H1 (cell line): Measurements from ENCODE around the gene INF2. TPM values are rescaled to one million over a fixed set of nuclear protein-coding genes. Genes with fewer than 3 reads are reported as not detected.

Experiments used
- CTCF ChIA-PET: fragments of 300-600 bp; sonication (Branson Sonifier 250); formaldehyde crosslinking; loops from one replicate; lab custom pipeline; 2021; ENCODE audit not compliant: partially characterized antibody; lab: Charles Lee
- POLR2A ChIA-PET: fragments of 300-600 bp; sonication (Branson Sonifier 250); formaldehyde crosslinking; loops from one replicate; lab custom pipeline; 2021; ENCODE audit warnings: inconsistent platforms; ENCODE audit not compliant: partially characterized antibody; lab: Charles Lee
- DNase-seq, 2 experiments: peaks; one replicate each; pipeline versions ENCODE4 v3.0.0 to v3.0.0-alpha.2; 2010 to 2022; ENCODE audit warnings: low spot score in 2 of 2, low read depth in 1 of 2, mixed read lengths in 1 of 2
- FAIRE-seq: peaks from 2 replicates; lab custom pipeline; 2011; peaks lifted over from hg19 to GRCh38; lab: Jason Lieb, UNC
- H2AFZ ChIP-seq: 2 replicates; pipeline ENCODE4 v1.8.1; 2012; ENCODE audit warnings: low read length, inconsistent platforms
- H2AK5ac ChIP-seq: 2 replicates; pipeline ENCODE4 v1.6.1; 2013; ENCODE audit warnings: low read depth, low read length
- H2BK120ac ChIP-seq: replicated peaks from 2 replicates; pipeline ENCODE3; 2013; ENCODE audit warnings: low read depth, low read length, inconsistent platforms
- H2BK12ac ChIP-seq: 2 replicates; pipeline ENCODE4 v1.6.1; 2013; ENCODE audit warnings: low read depth, low read length
- H2BK15ac ChIP-seq: 2 replicates; pipeline ENCODE4 v1.6.1; 2013; ENCODE audit warnings: low read length
- H2BK20ac ChIP-seq: 2 replicates; pipeline ENCODE4 v1.6.1; 2013; ENCODE audit warnings: low read length
- H2BK5ac ChIP-seq: 2 replicates; pipeline ENCODE4 v1.6.1; 2013; ENCODE audit warnings: low read depth, low read length
- H3K14ac ChIP-seq: 2 replicates; pipeline ENCODE4 v1.6.1; 2013; ENCODE audit warnings: inconsistent platforms; ENCODE audit not compliant: insufficient read length
- H3K18ac ChIP-seq: 2 replicates; pipeline ENCODE4 v1.6.1; 2013; ENCODE audit warnings: low read length; ENCODE audit errors: extremely low read depth
- H3K23ac ChIP-seq: 2 replicates; pipeline ENCODE4 v1.6.1; 2013; ENCODE audit warnings: inconsistent platforms; ENCODE audit not compliant: insufficient read length
- H3K23me2 ChIP-seq: 2 replicates; pipeline ENCODE4 v1.6.1; 2013; ENCODE audit warnings: low read depth, low read length
- H3K27ac ChIP-seq: 2 replicates; pipeline ENCODE4 v1.6.1; 2011; ENCODE audit warnings: low read depth, low read length, inconsistent platforms
- H3K27me3 ChIP-seq, 4 experiments: replicated peaks in 1 of 4; 1 replicate in 1 of 4; 2 replicates in 3 of 4; pipeline versions ENCODE4 v1.6.1 to v1.8.1; 2011 to 2013; ENCODE audit warnings: low read length in 3 of 4, mild to moderate bottlenecking in 3 of 4, inconsistent platforms in 2 of 4, mixed read lengths in 2 of 4, moderate library complexity in 1 of 4; ENCODE audit not compliant: control insufficient read depth in 3 of 4, insufficient read depth in 3 of 4; ENCODE audit errors: extremely low read depth in 1 of 4
- H3K36me3 ChIP-seq, 4 experiments: 2 replicates each; pipeline versions ENCODE4 v1.6.1 to v1.8.1; 2011 to 2013; ENCODE audit warnings: mild to moderate bottlenecking in 4 of 4, low read length in 3 of 4, moderate library complexity in 2 of 4, control low read depth in 1 of 4, inconsistent platforms in 1 of 4; ENCODE audit not compliant: insufficient read depth in 4 of 4, control insufficient read depth in 2 of 4
- H3K4ac ChIP-seq: replicated peaks from 2 replicates; pipeline ENCODE3; 2013; ENCODE audit warnings: low read length, low read depth, mixed read lengths, inconsistent platforms; ENCODE audit not compliant: insufficient read length
- H3K4me1 ChIP-seq, 4 experiments: replicated peaks in 1 of 4; 1 replicate in 1 of 4; 2 replicates in 3 of 4; pipeline versions ENCODE4 v1.6.1 to v1.8.1; 2011 to 2013; ENCODE audit warnings: low read length in 3 of 4, inconsistent platforms in 2 of 4, mixed read lengths in 1 of 4; ENCODE audit not compliant: insufficient read depth in 4 of 4, control insufficient read depth in 3 of 4
- H3K4me2 ChIP-seq, 2 experiments: 2 replicates each; pipeline versions ENCODE4 v1.6.1 to v1.8.1; 2011 to 2013; ENCODE audit warnings: low read depth in 2 of 2, low read length in 2 of 2, control low read depth in 1 of 2, inconsistent platforms in 1 of 2, mild to moderate bottlenecking in 1 of 2; ENCODE audit not compliant: insufficient read depth in 1 of 2
- H3K4me3 ChIP-seq, 4 experiments: fragments of 200-600, 300-600 bp in 1 of 4; sonication (generic), shearing (Covaris generic), sonication (Bioruptor Twin) in 1 of 4; 2 replicates each; pipeline versions ENCODE4 v1.5.1 to v1.8.1; 2011 to 2016; ENCODE audit warnings: low read length in 4 of 4, low read depth in 3 of 4, control low read depth in 2 of 4, inconsistent platforms in 2 of 4, mild to moderate bottlenecking in 2 of 4, mixed read lengths in 1 of 4, moderate library complexity in 1 of 4; ENCODE audit not compliant: insufficient read depth in 2 of 4; ENCODE audit errors: extremely low read depth in 1 of 4
- H3K56ac ChIP-seq: replicated peaks from 2 replicates; pipeline ENCODE3; 2013; ENCODE audit warnings: low read depth, mild to moderate bottlenecking, mixed read lengths, low read length, inconsistent platforms; ENCODE audit not compliant: insufficient read length
- H3K79me1 ChIP-seq: 2 replicates; pipeline ENCODE4 v1.6.1; 2013; ENCODE audit warnings: low read depth, low read length, control low read depth
- H3K79me2 ChIP-seq, 2 experiments: 2 replicates each; pipeline versions ENCODE4 v1.6.1 to v1.8.1; 2012 to 2013; ENCODE audit warnings: low read length in 2 of 2, mild to moderate bottlenecking in 2 of 2, inconsistent platforms in 1 of 2; ENCODE audit not compliant: insufficient read depth in 2 of 2, control insufficient read depth in 1 of 2
- H3K9ac ChIP-seq, 4 experiments: replicated peaks in 1 of 4; 1 replicate in 1 of 4; 2 replicates in 3 of 4; pipeline versions ENCODE4 v1.6.1 to v1.8.1; 2011 to 2013; ENCODE audit warnings: low read depth in 3 of 4, low read length in 3 of 4, control low read depth in 2 of 4, mild to moderate bottlenecking in 2 of 4, moderate library complexity in 2 of 4, inconsistent platforms in 1 of 4; ENCODE audit errors: extremely low read depth in 1 of 4
- H3K9me3 ChIP-seq, 2 experiments: 2 replicates each; pipeline versions ENCODE4 v1.6.1 to v1.8.1; 2012 to 2013; ENCODE audit warnings: mild to moderate bottlenecking in 2 of 2, moderate library complexity in 2 of 2, control low read depth in 1 of 2, inconsistent platforms in 1 of 2, low read depth in 1 of 2, low read length in 1 of 2, mixed read lengths in 1 of 2; ENCODE audit not compliant: insufficient read depth in 2 of 2
- H4K20me1 ChIP-seq, 2 experiments: replicated peaks in 1 of 2; 2 replicates each; pipeline versions ENCODE3 to v1.8.1; 2011 to 2013; ENCODE audit warnings: inconsistent platforms in 2 of 2, low read length in 2 of 2, mild to moderate bottlenecking in 1 of 2; ENCODE audit not compliant: insufficient read depth in 2 of 2, control insufficient read depth in 1 of 2
- H4K5ac ChIP-seq: 2 replicates; pipeline ENCODE4 v1.6.1; 2013; ENCODE audit warnings: low read length, low read depth, mixed read lengths, inconsistent platforms; ENCODE audit not compliant: insufficient read length
- H4K8ac ChIP-seq: 2 replicates; pipeline ENCODE4 v1.8.0; 2013; ENCODE audit warnings: mild to moderate bottlenecking, moderate library complexity, low read length, inconsistent platforms; ENCODE audit not compliant: insufficient read depth; ENCODE audit errors: extremely low read depth
- H4K91ac ChIP-seq: replicated peaks from 2 replicates; pipeline ENCODE3; 2013; ENCODE audit warnings: low read length, mixed read lengths, inconsistent platforms; ENCODE audit not compliant: insufficient read length
- CBX8 ChIP-seq: fragments of 300-800, 300-1000 bp; sonication (generic); IDR thresholded peaks from 2 replicates; pipeline ENCODE4 v1.7.1; 2016; ENCODE audit warnings: low read depth, low read length, borderline replicate concordance
- CHD1 ChIP-seq: IDR thresholded peaks from 2 replicates; pipeline ENCODE4 v1.6.1; 2012; ENCODE audit warnings: low read depth, low read length, improper control_type of control experiment
- GABPA ChIP-seq: IDR thresholded peaks from 2 replicates; pipeline ENCODE4 v1.6.1; 2011; ENCODE audit warnings: mild to moderate bottlenecking, low read length, moderate library complexity, borderline replicate concordance; ENCODE audit not compliant: insufficient read depth
- POLR2A ChIP-seq, 2 experiments: IDR thresholded peaks; 1 replicate in 1 of 2; 2 replicates in 1 of 2; pipeline ENCODE4 v1.6.1; 2011; ENCODE audit warnings: low read depth in 2 of 2, low read length in 2 of 2, mild to moderate bottlenecking in 2 of 2; ENCODE audit errors: control extremely low read depth in 1 of 2
- POLR2AphosphoS5 ChIP-seq: IDR thresholded peaks from 2 replicates; pipeline ENCODE4 v1.6.1; 2011; ENCODE audit warnings: low read depth, low read length
- SP4 ChIP-seq: IDR thresholded peaks from 2 replicates; pipeline ENCODE4 v1.6.1; 2012; ENCODE audit warnings: low read length, inconsistent platforms
- TCF12 ChIP-seq: IDR thresholded peaks from 2 replicates; pipeline ENCODE4 v1.6.1; 2011; ENCODE audit warnings: low read depth, mild to moderate bottlenecking, low read length
- USF2 ChIP-seq: IDR thresholded peaks from 2 replicates; pipeline ENCODE4 v1.6.1; 2011; ENCODE audit warnings: low read length, improper control_type of control experiment
- YY1 ChIP-seq: IDR thresholded peaks from 2 replicates; pipeline ENCODE4 v1.6.1; 2011; ENCODE audit warnings: low read depth, mild to moderate bottlenecking, low read length
- ZNF274 ChIP-seq: IDR thresholded peaks from 2 replicates; pipeline ENCODE4 v1.7.0; 2012; ENCODE audit warnings: low read length, borderline replicate concordance; ENCODE audit errors: extremely low read depth
- WGBS, 2 experiments: shearing (Covaris generic) in 1 of 2; methylation state at CpG; one replicate each; pipeline versions ENCODE4 v1.1.6 to v1.1.7; 2013 to 2015; ENCODE audit warnings: low lambda C conversion rate in 2 of 2, mixed read lengths in 2 of 2, inconsistent platforms in 1 of 2, low coverage in 1 of 2, missing lambda C conversion rate in 1 of 2; ENCODE audit not compliant: insufficient replicate concordance in 2 of 2, insufficient coverage in 1 of 2, insufficient read length in 1 of 2; ENCODE audit errors: extremely low coverage in 1 of 2, missing lambda C conversion rate in 1 of 2; 5-methylcytosine and 5-hydroxymethylcytosine counted together
- polyA plus RNA-seq, 7 experiments: library from polyadenylated mRNA; depleted of rRNA in 3 of 7; stranded (reverse) in 5 of 7; unstranded in 2 of 7; fragments of >200 nt in 5 of 7; fragments of 200-250 nt in 2 of 7; gene quantifications; 1 replicate in 5 of 7; 2 replicates in 1 of 7; 4 replicates in 1 of 7; pipeline versions ENCODE4 v1.2.1 to v1.2.3, GENCODE V29; 2011 to 2013; ENCODE audit warnings: missing spikeins in 2 of 7, mixed read lengths in 2 of 7
- total RNA-seq: library from RNA; stranded (reverse); fragmentation: NEBNext Ultra II Directional; extraction: Animal tissue kit (Norgen Biotek cat#: 25700); gene quantifications from 2 replicates; pipeline ENCODE4 v1.2.1, GENCODE V29; 2021

The INF2 gene
- total and polyA plus RNA-seq, 2 of the 8 experiments (the other 6 are each of a cell fraction or from before 2014, with no cell fraction given), result 29.1 to 59.5 TPM

- no peak for FAIRE-seq
- POLR2A ChIA-PET, result interaction anchor here (0.6 to 1.1 kb wide), 2 partner anchors 56 to 72 kb away, joined by 3 read pairs; no protein-coding TSS in a partner anchor
- TF ChIP-seq SP4 (no peak), CBX8 (no peak), ZNF274 (no peak), TCF12 (no peak), POLR2AphosphoS5 (no peak; the same call in 1 of the 2 replicates), POLR2A (IDR thresholded peaks at IDR 0.05; ENCODE audit: control extremely low read depth in 1 of 2, low read depth in 2 of 2, low read length in 2 of 2) (0 out of 3 replicates have a peak, but pooled peaks of 1 of the 2 experiments have one; percentile 33), GABPA (no peak), CHD1 (no peak), USF2 (no peak), YY1 (peak; percentile 72; the same call in 1 of the 2 replicates)
Observed at GRCh38 chr14:104650057-104650980, 39.1 kb upstream of the INF2 start.

More at GRCh38 chr14:104650057-104650980, 39.1 kb upstream of the INF2 start:
- H3K79me2 ChIP-seq, result no peaks in the 10 kb centered on the region
- peak; percentile 60 to 99 for DNase-seq
- H3K23ac ChIP-seq, result no peak overlapping the region
- no peak overlapping the region for H3K56ac ChIP-seq
- H3K9me3 ChIP-seq, result peaks cover 15 to 26% of the 10 kb centered on the region in 2 experiments
- no peaks in the 10 kb centered on the region for H3K79me1 ChIP-seq
- H2BK20ac ChIP-seq, result peak overlapping the region; percentile 66; the same call in 1 of the 2 replicates
- H3K18ac ChIP-seq, result peak overlapping the region; percentile 97
- peak overlapping the region; percentile 50 to 80 for H3K4me2 ChIP-seq
- CTCF ChIA-PET, result interaction anchor here (0.5 to 2.4 kb wide), 12 partner anchors 10 to 561 kb away, joined by 3 to 17 read pairs (median 4); no protein-coding TSS in a partner anchor
- no peak overlapping the region for H2AK5ac ChIP-seq
- H3K23me2 ChIP-seq, result no peaks in the 10 kb centered on the region
- no peaks in the 10 kb centered on the region for H4K20me1 ChIP-seq
- H3K4me3 ChIP-seq, result peak overlapping the region; percentile 63 to 92 (median 81)
- H2BK120ac ChIP-seq, result peak overlapping the region; percentile 96
- H3K27me3 ChIP-seq, result peaks cover 0 to 2% (median under 1%) of the 10 kb centered on the region in 4 experiments; a peak in 2 of 7 replicates
- peak overlapping the region; percentile 75; the same call in 1 of the 2 replicates for H2BK5ac ChIP-seq
- no peak overlapping the region for H3K27ac ChIP-seq
- H3K36me3 ChIP-seq, result no peaks in the 10 kb centered on the region
- peak overlapping the region; percentile 29; the same call in 1 of the 2 replicates for H2BK15ac ChIP-seq
- 24% methylated on average over 21 of the region's 56 CpGs; no CpG with 5 or more reads in 1 of the 2 experiments for WGBS, 2 experiments
- no peaks in the 10 kb centered on the region; a peak in 1 of 7 replicates for H3K4me1 ChIP-seq
- peak overlapping the region; percentile 91 for H4K91ac ChIP-seq
- peak overlapping the region; percentile 88 for H2AFZ ChIP-seq
- H3K14ac ChIP-seq, result no peak overlapping the region
- H4K5ac ChIP-seq, result peak overlapping the region; percentile 71
- H4K8ac ChIP-seq, result no peak overlapping the region; the same call in 1 of the 2 replicates
- H3K4ac ChIP-seq, result no peak overlapping the region
- peak overlapping the region in 2 of 4 experiments; percentile 9 to 29; a peak in 4 of 7 replicates for H3K9ac ChIP-seq
- peak overlapping the region; percentile 80; the same call in 1 of the 2 replicates for H2BK12ac ChIP-seq
